Adrenal gland (tissue), 12 donors: ENCODE data around the gene CHST3. TPM values are rescaled to one million over a fixed set of nuclear protein-coding genes. Genes with fewer than 3 reads are reported as not detected.
A peak's percentile ranks its signal among the peaks of the same experiment; 100 is the strongest.

Source experiments
- DNase-seq, 7 donors: peaks; one replicate each; pipeline ENCODE4 v3.0.0-alpha.2; 2019 to 2020
- H3K27ac ChIP-seq, 5 donors: fragments of 200-600 bp; sonication (generic) in 4 of 5; 1 replicate in 3 of 5; 2 replicates in 2 of 5; pipeline versions ENCODE4 v1.5.1 to v1.8.0; 2016 to 2020; ENCODE audit warnings: mild to moderate bottlenecking in 1 of 5
- H3K27me3 ChIP-seq: fragments of 200-600 bp; 2 replicates; pipeline ENCODE4 v1.8.0; 2021
- H3K36me3 ChIP-seq, 2 donors: fragments of 200-600 bp; replicated peaks in 1 of 2; 1 replicate in 1 of 2; 2 replicates in 1 of 2; pipeline versions ENCODE4 v1.5.1 to v1.8.0; 2018 to 2022
- H3K4me1 ChIP-seq, 2 donors: fragments of 200-600 bp; replicated peaks in 1 of 2; 1 replicate in 1 of 2; 2 replicates in 1 of 2; pipeline versions ENCODE4 v1.5.1 to v1.8.0; 2018 to 2021
- H3K4me3 ChIP-seq, 4 donors: fragments of 200-600 bp; sonication (generic) in 3 of 4; one replicate each; pipeline ENCODE4 v1.5.1; 2016 to 2018
- H3K9me3 ChIP-seq, 3 donors: fragments of 200-600 bp; sonication (generic) in 1 of 3; replicated peaks in 1 of 3; 1 replicate in 2 of 3; 2 replicates in 1 of 3; pipeline versions ENCODE4 v1.5.1 to v1.8.0; 2016 to 2021
- CTCF ChIP-seq, 6 experiments: fragments of 450-650 bp in 4 of 6; fragments of 200-600 bp in 2 of 6; sonication (generic) in 1 of 6; IDR thresholded peaks; 1 replicate in 5 of 6; 2 replicates in 1 of 6; pipeline versions ENCODE4 v1.5.1 to v1.8.0; 2016 to 2021; ENCODE audit warnings: antibody characterized with exemption in 6 of 6, mild to moderate bottlenecking in 2 of 6, moderate library complexity in 1 of 6
- POLR2A ChIP-seq, 2 donors: fragments of 450-650 bp; IDR thresholded peaks; one replicate each; pipeline ENCODE4 v1.6.1; 2017; ENCODE audit warnings: antibody characterized with exemption in 2 of 2, mild to moderate bottlenecking in 2 of 2, moderate library complexity in 1 of 2
- WGBS, 4 donors: extraction: QIAGEN DNeasy Blood & Tissue Kit in 2 of 4; methylation state at CpG; one replicate each; pipeline versions ENCODE4 v1.1.5 to v1.1.7; 2013 to 2017; 5-methylcytosine and 5-hydroxymethylcytosine counted together
- intact Hi-C, 2 donors: fragments of 100-400 bp; cut with DNase I; formaldehyde crosslinking; loops; one replicate each; pipeline versions ENCODE4 v1.14.1 to v1.15.0; 2022 to 2023
- polyA plus RNA-seq, 3 donors: library from polyadenylated mRNA; stranded (reverse); fragments of 200-250 nt in 2 of 3; fragments of 350-450 nt in 1 of 3; fragmentation: Illumina TruSeq in 1 of 3; extraction: RNeasy Lipid Tissue Mini Kit (QIAGEN cat#74804) in 1 of 3; gene quantifications; one replicate each; pipeline ENCODE4 v1.2.3, GENCODE V29; 2013 to 2014
- total RNA-seq, 9 donors: library from RNA; depleted of rRNA in 4 of 9; stranded (reverse); fragments of >200 nt in 4 of 9; fragments of 120-200 nt in 1 of 9; fragmentation: NEBNext Ultra II Directional in 1 of 9; extraction: Animal tissue kit (Norgen Biotek cat#: 25700) in 1 of 9; gene quantifications; one replicate each; pipeline versions ENCODE4 v1.1.0 to v1.2.4, GENCODE V29; 2013 to 2023
- donor health status: healthy with polysubstance abuse.
- donor health status: Bipolar disorder and iron deficiency.
- donor health status: DM: yes; HTN: yes; CAD: no.
- donor health status: DM: no; HTN: no; CAD: no.
- donor health status: DM: no; HTN: no; CAD: no.
- donor health status: DM: yes; HTN: yes; CAD: no.

The CHST3 gene
- total and polyA plus RNA-seq, 12 donors, result 3.9 to 49.7 (median 32.6) TPM

- H3K4me3 ChIP-seq, result no peak overlapping the region
- DNase-seq, result no peak
- no peaks in the 10 kb centered on the region for H3K27me3 ChIP-seq
- TF ChIP-seq POLR2A (IDR thresholded peaks at IDR 0.05), result no peak
- no peak for TF ChIP-seq CTCF (IDR thresholded peaks at IDR 0.05)
- intact Hi-C loops, result no loop called here
- H3K36me3 ChIP-seq, result no peaks in the 10 kb centered on the region
- peaks cover 23 to 30% of the 10 kb centered on the region in 2 donors for H3K4me1 ChIP-seq
- 64 to 100% (median 74%) methylated on average over 5 to 12 of the region's 12 CpGs for WGBS, 4 donors
- H3K27ac ChIP-seq, result no peak overlapping the region
- H3K9me3 ChIP-seq, result no peaks in the 10 kb centered on the region
Observed at GRCh38 chr10:72034040-72034499, 69.9 kb downstream of the CHST3 start.

GRCh38 chr10:72034761-72035160, 70.6 kb downstream of the CHST3 start:
- Histone ChIP-seq H3K4me3 (no peak overlapping the region), H3K36me3 (no peaks in the 10 kb centered on the region), H3K9me3 (no peaks in the 10 kb centered on the region), H3K4me1 (peaks cover 23 to 33% of the 10 kb centered on the region in 2 donors), H3K27me3 (no peaks in the 10 kb centered on the region), H3K27ac (no peak overlapping the region)
- no peak for DNase-seq
- WGBS, 4 donors, result 93 to 99% (median 98%) methylated on average over 3 to 4 of the region's 4 CpGs
- intact Hi-C loops, result loop anchor here in 1 of 2 donors (5.0 kb wide), 1 partner anchor 32 kb away; no protein-coding TSS in a partner anchor
- TF ChIP-seq CTCF (IDR thresholded peaks at IDR 0.05) (no peak), POLR2A (IDR thresholded peaks at IDR 0.05) (no peak)

GRCh38 chr10:72035252-72035887, 71.2 kb downstream of the CHST3 start:
- peaks cover 18 to 26% of the 10 kb centered on the region in 2 donors for H3K4me1 ChIP-seq
- DNase-seq, result no peak
- WGBS, 4 donors, result 83 to 93% (median 88%) methylated on average over 5 to 13 of the region's 13 CpGs
- H3K4me3 ChIP-seq, result no peak overlapping the region
- no peak overlapping the region for H3K27ac ChIP-seq
- H3K27me3 ChIP-seq, result no peaks in the 10 kb centered on the region
- intact Hi-C loops, result loop anchor here in 1 of 2 donors (5.0 kb wide), 1 partner anchor 33 kb away; no protein-coding TSS in a partner anchor
- H3K36me3 ChIP-seq, result no peaks in the 10 kb centered on the region
- TF ChIP-seq POLR2A (IDR thresholded peaks at IDR 0.05) (no peak), CTCF (IDR thresholded peaks at IDR 0.05) (no peak)
- no peaks in the 10 kb centered on the region for H3K9me3 ChIP-seq

- intact Hi-C loops, result loop anchor here in 1 of 2 donors (5.0 kb wide), 1 partner anchor 35 kb away; no protein-coding TSS in a partner anchor
- Histone ChIP-seq H3K9me3 (no peaks in the 10 kb centered on the region), H3K4me1 (peaks cover 11 to 17% of the 10 kb centered on the region in 2 donors), H3K27me3 (no peaks in the 10 kb centered on the region), H3K36me3 (no peaks in the 10 kb centered on the region), H3K4me3 (no peak overlapping the region), H3K27ac (peak overlapping the region in 1 of 5 donors; percentile 74)
- WGBS, 4 donors, result 96 to 98% (median 96%) methylated on average over 5 to 8 of the region's 8 CpGs
- no peak for DNase-seq
- TF ChIP-seq CTCF (IDR thresholded peaks at IDR 0.05) (no peak), POLR2A (IDR thresholded peaks at IDR 0.05) (no peak)
Observed at GRCh38 chr10:72037266-72037665, 73.1 kb downstream of the CHST3 start.
